GM12891 (cell line): ENCODE results near the gene GTPBP2.

ENCODE experiments used
- POLR2A ChIP-seq: IDR thresholded peaks from 2 replicates; pipeline ENCODE4 v1.6.1; 2011; ENCODE audit warnings: low read depth, low read length, control low read depth
- POLR2AphosphoS5 ChIP-seq: IDR thresholded peaks from 2 replicates; pipeline ENCODE4 v1.6.1; 2011; ENCODE audit warnings: low read depth, low read length, control low read depth
- TAF1 ChIP-seq: IDR thresholded peaks from 2 replicates; pipeline ENCODE4 v1.6.1; 2011; ENCODE audit warnings: low read depth, low read length, control low read depth

DNA sequence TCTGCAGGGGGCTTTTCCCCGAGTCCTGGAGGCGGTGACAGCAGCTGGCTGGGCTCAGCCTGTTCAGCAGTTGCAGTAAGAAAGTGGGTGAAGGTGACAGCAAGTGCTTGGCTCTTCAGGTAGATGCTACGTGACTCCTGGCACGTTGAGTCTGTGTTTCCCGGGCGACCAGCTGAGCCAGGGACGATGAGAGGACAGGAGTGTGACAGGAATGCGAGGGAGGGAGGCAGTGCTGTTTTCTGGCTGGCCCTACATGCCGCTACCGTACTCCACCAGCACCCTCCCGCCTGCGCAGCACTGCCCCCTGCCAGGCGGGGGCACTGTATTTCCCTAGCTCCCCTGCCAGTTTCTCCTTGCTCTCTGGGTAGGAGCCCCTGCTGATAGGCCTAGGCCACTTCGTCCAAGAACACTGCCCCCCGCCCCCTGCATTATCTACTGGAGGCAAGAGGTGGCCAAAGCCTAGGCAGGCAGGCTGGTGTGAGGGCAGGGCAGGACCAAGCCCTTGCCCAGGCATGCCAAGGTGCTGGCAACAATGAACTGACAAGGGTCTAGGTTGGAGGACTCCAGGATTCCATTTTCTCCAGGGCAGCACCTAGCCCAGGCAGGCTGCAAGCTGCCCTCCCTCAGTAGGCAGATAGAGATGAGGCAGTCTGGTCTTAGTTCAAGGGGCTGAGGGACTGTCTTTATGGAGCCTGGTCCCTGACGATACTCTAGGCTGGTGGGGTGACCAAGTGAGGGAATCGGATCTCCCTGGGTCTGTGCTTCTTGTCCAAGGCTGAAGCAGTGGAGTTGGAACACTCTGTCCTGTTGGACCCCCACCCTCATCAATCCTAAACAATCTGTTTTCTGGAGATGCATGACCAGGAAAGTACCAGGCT, 39.3 kb upstream of the GTPBP2 start:
- TF ChIP-seq POLR2A: no peak
- peak; percentile 20; the same call in 1 of the 2 replicates for TF ChIP-seq POLR2AphosphoS5
- TF ChIP-seq TAF1: no peak
